ENCODE measurements around the gene IL17RE. TPM values are rescaled to one million over a fixed set of nuclear protein-coding genes. Genes with fewer than 3 reads are reported as not detected.
A peak's percentile ranks its signal among the peaks of the same experiment; 100 is the strongest.

IL17RE gene
- total RNA-seq, 1 experiment from 2014 or later = 2.3 TPM

DNA sequence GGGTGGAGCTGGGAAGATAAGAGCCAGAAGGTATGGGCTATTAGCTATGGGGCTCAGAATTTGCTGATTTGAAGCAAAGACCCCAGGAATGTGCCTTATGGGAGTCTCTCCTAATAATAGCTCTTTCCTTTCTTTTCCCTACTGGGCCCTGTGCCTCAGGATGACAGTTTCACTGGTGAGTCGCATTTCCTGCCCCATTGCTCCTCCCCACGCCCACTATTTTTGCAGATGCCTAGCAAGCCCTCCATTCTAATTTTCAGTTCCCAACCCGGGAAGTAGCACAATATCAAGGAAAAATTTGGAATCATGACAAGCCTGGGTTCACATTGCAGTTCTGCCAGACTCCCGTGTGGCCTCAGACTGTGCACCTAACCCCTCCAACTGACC, 583 bp downstream of the IL17RE start:
- Histone ChIP-seq H3K36me3 (ENCODE audit: insufficient read depth, low read length, poor library complexity, severe bottlenecking) (no peaks in the 10 kb centered on the region), H3K27ac (ENCODE audit: low read depth, low read length, poor library complexity, severe bottlenecking) (peak overlapping the region; percentile 24), H3K4me1 (ENCODE audit: insufficient read depth, low read length, poor library complexity, severe bottlenecking) (peaks cover 13% of the 10 kb centered on the region), H3K27me3 (replicated peaks; ENCODE audit: insufficient read depth, low read depth, low read length, poor library complexity) (no peaks in the 10 kb centered on the region), H3K4me3 (ENCODE audit: low read depth, low read length, poor library complexity, severe bottlenecking) (no peak overlapping the region), H3K9me3 (ENCODE audit: low read depth, low read length, poor library complexity, severe bottlenecking) (no peaks in the 10 kb centered on the region)
- CTCF ChIA-PET = no interaction called here
- no peak for TF ChIP-seq EZH2 (IDR thresholded peaks at IDR 0.05; ENCODE audit: borderline replicate concordance, low read depth, low read length, poor library complexity, severe bottlenecking)
- TF ChIP-seq, protein P1, sequence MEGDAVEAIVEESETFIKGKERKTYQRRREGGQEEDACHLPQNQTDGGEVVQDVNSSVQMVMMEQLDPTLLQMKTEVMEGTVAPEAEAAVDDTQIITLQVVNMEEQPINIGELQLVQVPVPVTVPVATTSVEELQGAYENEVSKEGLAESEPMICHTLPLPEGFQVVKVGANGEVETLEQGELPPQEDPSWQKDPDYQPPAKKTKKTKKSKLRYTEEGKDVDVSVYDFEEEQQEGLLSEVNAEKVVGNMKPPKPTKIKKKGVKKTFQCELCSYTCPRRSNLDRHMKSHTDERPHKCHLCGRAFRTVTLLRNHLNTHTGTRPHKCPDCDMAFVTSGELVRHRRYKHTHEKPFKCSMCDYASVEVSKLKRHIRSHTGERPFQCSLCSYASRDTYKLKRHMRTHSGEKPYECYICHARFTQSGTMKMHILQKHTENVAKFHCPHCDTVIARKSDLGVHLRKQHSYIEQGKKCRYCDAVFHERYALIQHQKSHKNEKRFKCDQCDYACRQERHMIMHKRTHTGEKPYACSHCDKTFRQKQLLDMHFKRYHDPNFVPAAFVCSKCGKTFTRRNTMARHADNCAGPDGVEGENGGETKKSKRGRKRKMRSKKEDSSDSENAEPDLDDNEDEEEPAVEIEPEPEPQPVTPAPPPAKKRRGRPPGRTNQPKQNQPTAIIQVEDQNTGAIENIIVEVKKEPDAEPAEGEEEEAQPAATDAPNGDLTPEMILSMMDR (conservative IDR thresholded peaks at IDR 0.05; ENCODE audit: low read depth, low read length) = no peak
- POLR2A ChIA-PET (ENCODE audit: low non-redundant PET) = no interaction called here
- intact Hi-C loops (cut with micrococcal nuclease; ENCODE audit: unreplicated experiment) = no loop called here
- no TSS peak for BruUV-seq (replicated peaks)
- peak; percentile 52 for DNase-seq (ENCODE audit: low spot score)

DNA sequence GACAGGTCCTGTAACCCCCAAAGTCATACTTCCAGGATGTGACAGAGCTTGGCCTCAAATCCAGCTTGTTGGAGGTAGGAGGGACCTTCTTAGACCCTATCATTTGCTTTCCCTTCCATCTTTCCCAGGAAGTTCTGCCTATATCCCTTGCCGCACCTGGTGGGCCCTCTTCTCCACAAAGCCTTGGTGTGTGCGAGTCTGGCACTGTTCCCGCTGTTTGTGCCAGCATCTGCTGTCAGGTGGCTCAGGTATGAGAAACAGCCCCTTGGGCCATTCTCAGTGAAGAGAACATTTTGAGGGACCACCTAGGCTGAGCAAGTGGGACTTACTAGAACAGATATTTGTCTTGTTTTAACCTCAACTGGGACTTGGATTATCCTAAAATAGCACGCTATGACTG, 1.3 kb downstream of the IL17RE start:
- H3K36me3 ChIP-seq (ENCODE audit: insufficient read depth, low read length, poor library complexity, severe bottlenecking) = no peaks in the 10 kb centered on the region
- no peaks in the 10 kb centered on the region for H3K27me3 ChIP-seq (replicated peaks; ENCODE audit: insufficient read depth, low read depth, low read length, poor library complexity)
- POLR2A ChIA-PET (ENCODE audit: low non-redundant PET) = no interaction called here
- no peak overlapping the region for H3K4me3 ChIP-seq (ENCODE audit: low read depth, low read length, poor library complexity, severe bottlenecking)
- CTCF ChIA-PET = no interaction called here
- BruUV-seq (replicated peaks) = no TSS peak
- H3K4me1 ChIP-seq (ENCODE audit: insufficient read depth, low read length, poor library complexity, severe bottlenecking) = peaks cover 13% of the 10 kb centered on the region
- intact Hi-C loops (cut with micrococcal nuclease; ENCODE audit: unreplicated experiment) = no loop called here
- H3K9me3 ChIP-seq (ENCODE audit: low read depth, low read length, poor library complexity, severe bottlenecking) = no peaks in the 10 kb centered on the region
- TF ChIP-seq, protein P1 (conservative IDR thresholded peaks at IDR 0.05; ENCODE audit: low read depth, low read length) = no peak
- no peak overlapping the region for H3K27ac ChIP-seq (ENCODE audit: low read depth, low read length, poor library complexity, severe bottlenecking)
- no peak for DNase-seq (ENCODE audit: low spot score)

DNA sequence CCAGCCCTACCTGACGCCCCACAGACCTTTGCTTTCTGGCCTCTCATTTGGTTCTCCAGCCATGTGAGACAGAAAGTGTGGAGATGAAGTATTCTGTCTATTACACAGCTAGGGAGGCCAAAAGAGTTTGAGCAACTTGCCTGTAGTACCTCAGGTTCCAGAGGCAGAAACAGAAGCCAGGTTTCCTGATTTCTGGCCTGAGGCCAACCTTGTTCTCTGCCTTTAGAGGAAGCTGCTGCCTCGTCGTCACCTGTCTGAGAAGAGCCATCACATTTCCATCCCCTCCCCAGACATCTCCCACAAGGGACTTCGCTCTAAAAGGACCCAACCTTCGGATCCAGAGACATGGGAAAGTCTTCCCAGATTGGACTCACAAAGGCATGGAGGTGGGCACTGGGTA, 3.8 kb downstream of the IL17RE start:
- intact Hi-C loops (cut with micrococcal nuclease; ENCODE audit: unreplicated experiment) = no loop called here
- peaks cover 13% of the 10 kb centered on the region for H3K4me1 ChIP-seq (ENCODE audit: insufficient read depth, low read length, poor library complexity, severe bottlenecking)
- no peaks in the 10 kb centered on the region for H3K27me3 ChIP-seq (replicated peaks; ENCODE audit: insufficient read depth, low read depth, low read length, poor library complexity)
- CTCF ChIA-PET = no interaction called here
- POLR2A ChIA-PET (ENCODE audit: low non-redundant PET) = no interaction called here
- TF ChIP-seq, protein P1 (conservative IDR thresholded peaks at IDR 0.05; ENCODE audit: low read depth, low read length) = no peak
- TF ChIP-seq EZH2 (IDR thresholded peaks at IDR 0.05; ENCODE audit: borderline replicate concordance, low read depth, low read length, poor library complexity, severe bottlenecking) = no peak
- no peak overlapping the region for H3K27ac ChIP-seq (ENCODE audit: low read depth, low read length, poor library complexity, severe bottlenecking)
- no TSS peak for BruUV-seq (replicated peaks)
- H3K9me3 ChIP-seq (ENCODE audit: low read depth, low read length, poor library complexity, severe bottlenecking) = no peaks in the 10 kb centered on the region
- no peaks in the 10 kb centered on the region for H3K36me3 ChIP-seq (ENCODE audit: insufficient read depth, low read length, poor library complexity, severe bottlenecking)
- H3K4me3 ChIP-seq (ENCODE audit: low read depth, low read length, poor library complexity, severe bottlenecking) = no peak overlapping the region
- DNase-seq (ENCODE audit: low spot score) = no peak
